Neural crest cell (in vitro differentiated cells): ENCODE data around the gene LAMB1. TPM values are rescaled to one million over a fixed set of nuclear protein-coding genes. Genes with fewer than 3 reads are reported as not detected.
A peak's percentile ranks its signal among the peaks of the same experiment; 100 is the strongest.

Experiments used
- DNase-seq: peaks from one replicate; pipeline ENCODE4 v3.0.0; 2021; ENCODE audit warnings: low read depth, mixed read lengths, low spot score
- H3K27ac Mint-ChIP-seq: one replicate; pipeline ENCODE4 v1.8.0; 2021; ENCODE audit warnings: mild to moderate bottlenecking, mixed read lengths; ENCODE audit not compliant: unreplicated experiment
- H3K27me3 Mint-ChIP-seq: 2 replicates; pipeline ENCODE4 v1.8.0; 2021; ENCODE audit warnings: low read depth, mild to moderate bottlenecking, mixed read lengths
- H3K36me3 Mint-ChIP-seq: 2 replicates; pipeline ENCODE4 v1.8.0; 2021; ENCODE audit warnings: low read depth, mild to moderate bottlenecking, mixed read lengths
- H3K4me1 Mint-ChIP-seq: 2 replicates; pipeline ENCODE4 v1.8.0; 2021; ENCODE audit warnings: mixed read lengths
- H3K4me3 Mint-ChIP-seq: one replicate; pipeline ENCODE4 v1.8.0; 2021; ENCODE audit warnings: mild to moderate bottlenecking, mixed read lengths
- H3K9me3 Mint-ChIP-seq: 2 replicates; pipeline ENCODE4 v1.8.0; 2021; ENCODE audit warnings: mixed read lengths
- CTCF ChIP-seq: fragments of 200-600 bp; sonication (generic); conservative IDR thresholded peaks from 2 replicates; pipeline ENCODE4 v1.5.0; 2021; ENCODE audit warnings: antibody characterized with exemption, mild to moderate bottlenecking
- total RNA-seq: library from RNA; stranded (reverse); gene quantifications from 2 replicates; pipeline ENCODE4 v1.2.1, GENCODE V29; 2021

Gene LAMB1
- total RNA-seq, 1 donor from 2014 or later: 131 TPM

DNA sequence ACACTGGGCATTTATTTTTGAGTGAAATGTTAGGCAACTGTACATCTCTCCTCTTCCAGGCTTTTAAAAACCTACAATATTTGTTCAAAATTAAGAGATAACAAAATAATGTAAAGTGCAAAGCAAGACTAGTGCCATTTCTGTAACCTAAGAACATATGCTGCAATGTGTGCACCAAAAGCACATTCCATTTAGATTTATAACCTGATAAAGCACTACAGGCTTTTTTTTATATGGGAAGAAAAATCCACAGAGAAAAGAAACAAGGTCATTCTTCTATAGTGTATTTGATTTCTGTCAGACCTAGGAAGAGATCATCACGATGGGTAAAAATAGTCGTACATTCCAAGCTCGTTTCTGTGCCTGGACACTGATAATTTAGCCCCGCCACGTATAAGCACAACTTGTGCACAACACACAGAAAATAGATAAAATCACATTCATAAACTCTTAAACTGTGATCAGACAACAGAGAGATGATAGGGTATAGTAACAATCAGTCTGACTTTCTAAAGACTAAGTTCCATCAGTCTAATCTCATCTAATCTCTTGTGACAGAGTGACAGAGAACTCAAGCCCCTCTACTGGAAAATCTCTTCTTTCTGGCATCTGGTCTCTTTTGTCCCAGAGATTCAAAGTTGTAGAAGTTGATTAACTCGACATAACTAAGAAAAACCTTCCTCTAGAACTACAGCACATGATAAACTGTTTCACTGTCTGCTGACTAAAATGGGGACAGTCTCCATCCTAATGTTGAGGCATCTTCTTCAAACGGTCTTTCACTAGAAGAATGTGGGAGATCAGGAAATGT, 6.7 kb downstream of the LAMB1 start:
- H3K27ac Mint-ChIP-seq: no peak overlapping the region
- H3K4me1 Mint-ChIP-seq: peaks cover 62% of the 10 kb centered on the region
- H3K36me3 Mint-ChIP-seq: peaks cover 18% of the 10 kb centered on the region

DNA sequence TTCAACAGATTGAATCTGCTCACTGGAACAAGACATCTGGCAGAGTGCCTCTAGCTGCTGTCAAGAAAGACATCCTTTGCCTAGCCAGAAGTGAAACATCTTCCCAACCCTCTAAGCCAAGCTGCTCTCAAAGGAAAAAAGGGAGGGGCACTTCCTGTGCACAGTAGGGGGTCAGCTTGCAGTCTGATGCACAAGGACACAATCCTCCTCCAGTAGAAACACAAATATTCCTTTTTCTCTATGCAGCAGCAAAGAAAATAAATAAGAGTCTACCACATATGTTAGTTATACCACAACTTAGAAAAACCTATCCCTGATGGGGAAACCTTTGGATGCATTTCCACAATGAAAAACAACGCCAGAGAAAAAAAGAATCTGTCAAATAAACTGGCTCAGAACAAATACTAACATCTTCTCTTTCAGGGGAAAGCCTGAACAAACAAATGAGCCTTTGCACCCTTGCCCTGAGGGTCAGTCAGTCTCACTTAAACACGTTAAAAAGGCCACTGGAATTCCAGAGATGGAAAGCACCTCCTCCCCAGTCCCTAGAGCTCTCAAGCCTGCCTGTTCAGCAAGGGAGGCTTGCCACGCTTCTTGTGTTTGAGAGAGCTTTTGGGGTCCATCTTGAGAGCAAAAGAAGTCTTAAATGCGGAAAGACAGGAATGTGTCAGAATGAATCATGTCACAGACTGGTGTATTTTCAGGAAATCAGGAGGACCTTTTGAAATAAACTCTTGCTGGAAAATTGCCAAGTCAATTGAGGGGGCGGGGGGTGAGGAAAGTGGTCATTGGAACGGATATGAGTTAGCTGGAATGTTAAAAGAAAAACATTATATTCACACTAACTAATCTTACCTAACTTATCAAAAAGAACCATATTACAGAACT, 7.5 kb downstream of the LAMB1 start:
- Mint-ChIP-seq H3K27me3 (peaks cover 38% of the 10 kb centered on the region), H3K9me3 (no peaks in the 10 kb centered on the region), H3K4me3 (peak overlapping the region; percentile 56), H3K36me3 (peaks cover 17% of the 10 kb centered on the region), H3K4me1 (peaks cover 56% of the 10 kb centered on the region), H3K27ac (peak overlapping the region; percentile 0)
- DNase-seq: no peak
- no peak for TF ChIP-seq CTCF

More for the DNA sequence above, 6.7 kb downstream of the LAMB1 start:
- peak overlapping the region; percentile 4 for H3K4me3 Mint-ChIP-seq
- no peak for DNase-seq
- peaks cover 44% of the 10 kb centered on the region for H3K27me3 Mint-ChIP-seq
- TF ChIP-seq CTCF: no peak
- H3K9me3 Mint-ChIP-seq: no peaks in the 10 kb centered on the region

- peak overlapping the region; percentile 36 for H3K27ac Mint-ChIP-seq
- H3K36me3 Mint-ChIP-seq: peaks cover 19% of the 10 kb centered on the region
- peaks cover 56% of the 10 kb centered on the region for H3K4me1 Mint-ChIP-seq
These were observed 8.4 kb downstream of the LAMB1 start for GRCh38 chr7:107994421-107995030.

GRCh38 chr7:107993891-107994291, 9.1 kb downstream of the LAMB1 start:
- Mint-ChIP-seq H3K27ac (no peak overlapping the region), H3K4me1 (peaks cover 50% of the 10 kb centered on the region)
- no peak for TF ChIP-seq CTCF

More at GRCh38 chr7:107994421-107995030, 8.4 kb downstream of the LAMB1 start:
- H3K9me3 Mint-ChIP-seq: no peaks in the 10 kb centered on the region
- peak overlapping the region; percentile 22 for H3K4me3 Mint-ChIP-seq
- DNase-seq: no peak
- H3K27me3 Mint-ChIP-seq: peaks cover 33% of the 10 kb centered on the region
- TF ChIP-seq CTCF: no peak

DNA sequence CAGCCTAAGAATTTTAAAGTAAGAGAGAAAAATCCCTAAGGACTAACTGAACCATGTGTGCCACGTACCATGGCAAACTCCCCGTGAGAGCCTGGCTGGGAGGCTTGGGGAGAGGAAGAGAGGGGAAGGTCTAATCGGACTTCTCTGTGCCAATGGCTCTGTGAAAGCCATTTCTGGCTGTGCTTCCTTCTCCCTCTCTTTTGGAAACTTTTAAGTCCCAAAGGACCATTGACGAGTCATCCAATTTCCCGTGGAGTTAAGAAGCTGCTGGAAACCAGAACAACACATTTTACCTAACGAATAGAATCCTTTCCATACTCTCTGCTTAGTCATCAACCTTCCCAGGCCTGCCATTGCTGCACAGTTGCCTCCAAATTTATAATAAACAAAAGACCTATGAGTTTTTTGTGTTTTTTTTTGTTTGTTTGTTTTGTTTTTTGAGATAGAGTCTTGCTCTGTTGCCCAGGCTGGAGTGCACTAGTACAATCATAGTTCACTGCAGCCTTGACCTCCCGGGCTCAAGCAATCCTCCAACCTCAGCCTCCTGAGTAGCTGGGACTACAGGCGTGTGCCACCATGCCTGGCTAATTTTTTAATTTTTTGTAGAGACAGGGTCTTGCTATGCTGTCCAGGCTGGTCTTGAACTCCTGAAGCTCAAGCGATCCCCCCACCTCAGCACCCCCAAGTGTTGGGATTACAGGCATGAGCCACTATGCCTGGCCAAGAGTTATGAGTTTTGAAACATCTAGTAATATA, 13.2 kb downstream of the LAMB1 start:
- H3K36me3 Mint-ChIP-seq: peaks cover 24% of the 10 kb centered on the region
- no peak for TF ChIP-seq CTCF
- no peak for DNase-seq
- peaks cover 4% of the 10 kb centered on the region for H3K27me3 Mint-ChIP-seq
- H3K4me3 Mint-ChIP-seq: no peak overlapping the region
- no peaks in the 10 kb centered on the region for H3K9me3 Mint-ChIP-seq
- H3K4me1 Mint-ChIP-seq: peaks cover 16% of the 10 kb centered on the region
- no peak overlapping the region for H3K27ac Mint-ChIP-seq

More at GRCh38 chr7:107993891-107994291, 9.1 kb downstream of the LAMB1 start:
- Mint-ChIP-seq H3K4me3 (peak overlapping the region; percentile 22), H3K9me3 (no peaks in the 10 kb centered on the region), H3K27me3 (peaks cover 27% of the 10 kb centered on the region), H3K36me3 (peaks cover 19% of the 10 kb centered on the region)
- no peak for DNase-seq
